GM18861 (cell line): Measurements from ENCODE around the gene SLC16A7.

Experiments
- ATAC-seq: cut with Tn5 transposase; IDR thresholded peaks from one replicate; pipeline ENCODE4 v1.9.1; 2021; ENCODE audit not compliant: unreplicated experiment

The SLC16A7 gene

DNA sequence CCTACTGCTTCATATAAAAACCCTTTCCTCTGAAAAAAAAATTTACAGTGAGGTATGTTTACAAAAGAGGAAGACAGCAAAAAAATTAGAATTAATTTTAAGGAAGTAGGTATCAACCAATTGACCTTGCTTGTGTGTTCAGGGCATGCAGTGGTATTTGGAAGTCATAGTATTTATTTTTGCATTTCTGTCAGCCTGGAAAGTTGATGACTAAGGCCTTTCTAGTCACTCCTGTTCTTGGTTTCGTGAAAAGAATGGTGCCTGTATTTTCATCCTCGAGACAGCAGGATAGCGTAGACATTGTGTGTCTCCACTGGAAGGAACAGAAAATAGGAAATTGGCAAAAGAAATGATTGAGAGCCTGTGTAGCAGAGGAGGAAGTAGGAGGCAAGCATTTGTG, 24.5 kb downstream of the SLC16A7 start:
- no peak for ATAC-seq

GRCh38 chr12:59624732-59625460, 29.1 kb downstream of the SLC16A7 start:
- ATAC-seq = no peak

GRCh38 chr12:59626382-59626781, 30.6 kb downstream of the SLC16A7 start:
- ATAC-seq = no peak

- no peak for ATAC-seq
These were observed 31.8 kb downstream of the SLC16A7 start for GRCh38 chr12:59627582-59627981.

DNA sequence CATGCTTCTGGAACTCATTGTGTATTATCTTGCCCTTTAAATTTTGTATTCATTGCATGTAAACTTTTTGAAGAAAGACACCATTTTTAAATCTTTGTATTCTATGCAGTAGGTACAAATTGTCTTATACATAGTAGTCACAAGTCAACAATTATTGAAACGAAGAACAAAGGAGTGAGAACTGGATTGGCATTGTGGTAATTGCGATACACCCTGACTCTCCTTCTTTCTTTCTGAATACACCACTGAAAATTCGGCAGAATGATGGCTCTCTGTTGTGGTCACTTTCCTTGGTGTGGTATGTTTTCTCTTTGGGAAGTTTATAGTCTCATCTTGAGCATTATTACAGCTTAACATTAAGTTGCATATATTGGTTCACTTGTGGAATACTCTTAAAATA, 34.1 kb downstream of the SLC16A7 start:
- ATAC-seq = no peak

DNA sequence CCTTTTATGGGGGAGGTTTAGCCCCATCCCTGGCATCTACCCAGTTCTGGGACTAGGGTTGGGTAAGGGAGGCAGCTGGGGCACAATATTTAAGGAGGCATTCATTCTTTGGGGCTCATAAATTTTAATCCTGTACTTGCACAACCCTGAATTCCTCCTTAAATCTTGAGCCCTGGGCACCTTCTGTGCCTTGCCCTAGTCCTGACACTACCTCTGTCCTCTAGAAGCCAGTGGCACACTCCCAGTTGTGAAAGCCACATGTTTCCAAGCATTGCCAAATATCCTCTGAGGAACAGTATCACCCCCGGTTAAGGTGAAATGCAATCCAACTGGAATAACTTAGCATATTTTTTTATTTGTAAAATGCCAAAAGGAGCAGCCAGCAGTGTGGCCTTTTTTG, 36.6 kb downstream of the SLC16A7 start:
- no peak for ATAC-seq

- ATAC-seq = no peak
These were observed 38.4 kb downstream of the SLC16A7 start for GRCh38 chr12:59634254-59634653.

- ATAC-seq = peak; percentile 71
These were observed 41.3 kb downstream of the SLC16A7 start for GRCh38 chr12:59636945-59637691.

- no peak for ATAC-seq
These were observed 41.9 kb downstream of the SLC16A7 start for GRCh38 chr12:59637692-59638070.

DNA sequence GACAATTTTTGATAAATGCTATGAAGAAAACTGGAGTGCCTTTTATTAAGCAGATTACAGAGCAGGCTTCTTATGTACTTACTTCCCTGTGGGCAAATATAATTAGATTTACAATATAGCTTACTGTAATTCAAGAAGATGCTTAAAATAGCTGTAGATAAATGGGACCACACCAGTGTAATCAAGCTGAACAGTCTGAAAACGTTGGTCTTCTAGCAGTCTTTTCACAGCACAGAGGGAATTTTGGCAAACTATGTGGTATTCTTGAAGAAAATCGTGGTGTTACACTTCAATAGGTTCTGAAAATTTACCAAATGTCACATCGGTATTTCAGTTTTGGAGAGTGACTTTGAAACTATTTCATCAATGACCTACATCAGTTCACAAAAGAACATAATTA, 47.7 kb downstream of the SLC16A7 start:
- no peak for ATAC-seq

DNA sequence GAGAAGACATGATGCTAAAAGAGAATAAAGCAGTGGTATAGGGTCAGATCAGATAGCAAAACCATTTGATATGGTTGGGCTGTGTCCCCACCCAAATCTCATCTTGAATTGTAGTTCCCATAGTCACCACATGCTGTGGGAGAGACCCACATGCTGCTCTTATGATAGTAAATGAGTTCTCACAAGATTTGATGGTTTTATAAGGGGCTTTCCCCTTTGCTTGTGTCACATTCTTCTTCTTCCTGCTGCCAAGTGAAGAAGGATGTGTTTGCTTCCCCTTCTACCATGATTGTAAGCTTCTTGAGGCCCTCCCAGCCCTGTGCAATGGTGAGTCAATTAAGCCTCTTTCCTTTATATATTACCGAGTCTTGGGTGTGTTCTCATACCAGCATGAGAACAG, 49.4 kb downstream of the SLC16A7 start:
- ATAC-seq = no peak

DNA sequence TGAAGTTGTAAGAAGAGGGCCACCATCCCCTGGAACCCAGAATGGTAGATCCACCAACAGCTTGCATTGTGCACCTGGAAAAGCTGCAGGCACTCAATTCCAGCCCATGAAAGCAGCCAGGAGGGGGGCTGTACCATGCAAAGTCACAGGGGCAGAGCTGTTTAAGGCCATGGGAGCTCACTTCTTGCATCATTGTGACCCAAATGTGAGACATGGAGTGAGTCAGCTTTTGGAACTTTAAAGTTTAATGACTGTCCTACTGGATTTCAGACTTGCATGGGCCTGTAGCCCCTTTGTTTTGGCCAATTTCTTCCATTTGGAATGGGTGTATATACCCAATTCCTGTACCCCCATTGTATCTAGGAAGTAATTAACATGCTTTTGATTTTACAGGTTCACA, 50.8 kb downstream of the SLC16A7 start:
- ATAC-seq = no peak

- no peak for ATAC-seq
These were observed 53.4 kb downstream of the SLC16A7 start for GRCh38 chr12:59649203-59649602.

DNA sequence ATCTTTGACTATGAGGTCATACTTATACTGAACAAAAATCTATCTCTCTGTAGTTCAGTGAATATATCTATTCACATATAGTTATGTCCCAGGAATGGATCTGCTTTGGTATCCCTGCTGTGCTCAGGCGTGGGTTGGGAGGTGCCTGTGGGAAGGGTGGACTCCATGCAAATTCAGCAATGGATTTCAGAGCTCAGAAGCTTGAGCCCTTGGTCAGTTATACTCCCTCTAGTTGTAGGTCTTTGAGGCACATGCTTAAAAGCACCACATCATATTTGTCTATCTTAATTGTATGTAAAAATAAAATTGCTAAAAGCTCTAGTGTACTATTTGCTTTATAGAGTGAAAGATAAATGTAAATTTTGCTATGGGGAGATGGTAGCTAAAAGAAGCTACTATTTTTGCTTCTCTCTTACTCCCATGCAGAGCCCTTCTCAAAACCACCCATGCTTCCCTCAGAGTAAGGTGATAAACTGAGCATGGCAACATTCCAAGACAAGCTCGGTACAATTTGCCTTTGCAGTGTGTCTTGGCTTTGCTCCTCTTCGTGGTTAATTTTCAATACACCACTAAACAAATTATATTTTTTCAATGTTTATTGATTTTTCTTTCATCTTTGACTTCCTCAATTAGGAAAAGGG, 54.9 kb downstream of the SLC16A7 start:
- ATAC-seq = no peak

GRCh38 chr12:59651229-59651920, 55.5 kb downstream of the SLC16A7 start:
- no peak for ATAC-seq

DNA sequence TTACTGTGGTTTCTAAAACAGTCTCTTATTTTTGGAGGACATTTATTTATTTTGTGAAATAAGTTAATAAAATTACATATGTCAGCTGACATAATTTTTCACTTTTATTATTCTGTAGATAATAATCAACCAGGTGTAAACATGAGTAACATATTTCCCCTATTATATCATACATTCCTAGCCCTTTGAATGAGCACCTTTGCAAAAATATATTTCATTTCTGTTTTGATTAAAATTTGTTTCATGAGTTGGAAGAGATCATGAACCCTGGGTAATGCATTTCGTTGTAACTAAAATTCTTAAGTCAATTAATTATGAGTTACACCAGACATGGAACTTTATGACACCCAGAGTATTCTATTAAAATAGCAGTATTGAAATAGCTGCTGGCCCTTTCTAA, 56.3 kb downstream of the SLC16A7 start:
- ATAC-seq = no peak

- ATAC-seq = no peak
These were observed 58.2 kb downstream of the SLC16A7 start for GRCh38 chr12:59654061-59654460.

DNA sequence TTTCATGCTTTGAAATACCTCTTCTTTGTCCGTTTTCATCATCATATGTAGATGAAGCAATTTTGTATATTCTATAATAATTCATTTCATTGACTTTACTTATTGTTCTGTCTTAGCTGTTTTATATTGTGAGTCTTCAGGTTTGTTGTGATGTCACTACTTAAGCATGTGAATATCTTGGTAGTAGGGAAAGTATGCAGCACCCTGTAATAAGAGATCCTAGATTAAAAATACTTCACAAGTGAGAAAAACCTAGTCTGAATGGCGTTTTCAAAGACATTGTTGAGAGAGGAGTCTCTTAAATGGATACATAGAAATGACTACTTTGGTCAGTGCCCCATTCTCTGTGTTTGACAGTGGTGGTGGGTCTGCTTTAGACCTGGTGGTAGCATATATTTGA, 61.4 kb downstream of the SLC16A7 start:
- no peak for ATAC-seq

DNA sequence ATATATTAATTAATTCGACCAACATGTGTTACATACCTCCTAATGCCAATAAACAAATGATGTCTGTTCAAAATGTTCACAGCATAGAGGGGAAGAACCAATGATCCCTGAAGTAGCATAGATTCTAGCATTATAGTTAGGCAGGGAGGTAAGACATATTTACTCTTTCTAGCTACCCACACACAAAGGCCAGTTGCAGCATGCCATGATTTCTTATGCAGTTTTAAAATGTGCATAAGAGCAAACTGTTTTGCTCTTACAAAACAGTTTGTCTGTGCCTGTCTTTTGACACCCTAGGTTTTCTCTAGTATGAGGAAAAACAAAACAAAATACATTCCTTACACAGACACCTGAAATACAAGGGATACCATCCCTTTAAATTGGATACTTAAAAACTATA, 61.9 kb downstream of the SLC16A7 start:
- ATAC-seq = no peak

DNA sequence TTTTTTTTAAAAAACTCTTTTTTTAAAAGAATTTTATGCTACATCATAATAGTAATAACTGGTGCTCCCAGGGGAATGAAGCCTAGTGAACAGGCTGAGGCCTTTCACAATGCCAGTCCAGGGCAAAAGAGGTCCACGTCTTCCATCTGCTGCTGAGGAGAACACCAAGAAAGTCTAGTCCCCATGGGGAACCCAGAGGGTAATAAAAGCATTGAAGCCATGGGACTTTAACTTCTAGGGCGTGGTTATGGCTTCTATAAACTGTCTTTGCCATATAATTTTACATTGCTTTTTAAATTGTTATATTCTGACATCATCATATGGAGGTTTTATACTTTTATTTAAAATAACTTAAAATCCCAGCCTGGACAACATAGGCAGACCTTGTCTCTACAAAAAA, 64.3 kb downstream of the SLC16A7 start:
- ATAC-seq = no peak

- ATAC-seq = no peak
These were observed 65.2 kb downstream of the SLC16A7 start for GRCh38 chr12:59660921-59661597.
